Panc1 (cell line): ENCODE data around the gene CD207. TPM values are rescaled to one million over a fixed set of nuclear protein-coding genes. Genes with fewer than 3 reads are reported as not detected.
A peak's percentile ranks its signal among the peaks of the same experiment; 100 is the strongest.

ENCODE experiments used
- ATAC-seq: fragments of 200-7000 bp; cut with Tn5 transposase; 2 replicates; pipeline ENCODE4 v1.9.1; 2020; ENCODE audit warnings: mild to moderate bottlenecking, moderate library complexity
- BruUV-seq: library from RNA; stranded (reverse); fragments of 400-500 nt; replicated peaks from 2 replicates; lab custom pipeline; 2021; lab: Mats Ljungman, UMichigan
- CTCF ChIA-PET: fragments of 300-600 bp; sonication (Branson Sonifier 250); formaldehyde crosslinking; loops from one replicate; lab custom pipeline; 2022; ENCODE audit warnings: antibody characterized with exemption; lab: Charles Lee
- POLR2A ChIA-PET: fragments of 300-600 bp; sonication (Branson Sonifier 250); formaldehyde crosslinking; loops from one replicate; lab custom pipeline; 2022; ENCODE audit warnings: antibody characterized with exemption; lab: Charles Lee
- DNase-seq: peaks from one replicate; pipeline ENCODE4 v3.0.0-alpha.2; 2010; ENCODE audit warnings: low read depth, low spot score
- H3K27ac ChIP-seq: 2 replicates; pipeline ENCODE4 v1.5.1; 2011; ENCODE audit warnings: mild to moderate bottlenecking, low read length, inconsistent platforms
- H3K27me3 ChIP-seq: fragments of 200-500 bp; sonication (Bioruptor generic); 2 replicates; pipeline ENCODE4 v1.6.0; 2014; ENCODE audit warnings: low read length, inconsistent platforms; ENCODE audit not compliant: control insufficient read depth, insufficient read depth
- H3K36me3 ChIP-seq: fragments of 200-500 bp; sonication (Bioruptor generic); 2 replicates; pipeline ENCODE4 v1.5.1; 2014; ENCODE audit warnings: inconsistent platforms, mild to moderate bottlenecking, low read length, moderate library complexity; ENCODE audit not compliant: control insufficient read depth, insufficient read depth
- H3K4me1 ChIP-seq: 2 replicates; pipeline ENCODE4 v1.5.1; 2011; ENCODE audit warnings: inconsistent platforms, mild to moderate bottlenecking, low read length, moderate library complexity; ENCODE audit not compliant: control insufficient read depth, insufficient read depth
- H3K4me3 ChIP-seq, 2 experiments: 2 replicates each; pipeline ENCODE4 v1.5.1; 2011 to 2012; ENCODE audit warnings: low read depth in 2 of 2, low read length in 2 of 2, mild to moderate bottlenecking in 2 of 2, inconsistent platforms in 1 of 2, moderate library complexity in 1 of 2
- H3K9me3 ChIP-seq: fragments of 200-500 bp; sonication (Bioruptor generic); 2 replicates; pipeline ENCODE4 v1.5.1; 2014; ENCODE audit warnings: low read depth, mild to moderate bottlenecking, inconsistent platforms, low read length, moderate library complexity; ENCODE audit not compliant: control insufficient read depth, insufficient read depth
- CTCF ChIP-seq: fragments of 450-650 bp; IDR thresholded peaks from 2 replicates; pipeline ENCODE4 v1.5.1; 2017; ENCODE audit warnings: mild to moderate bottlenecking
- POLR2AphosphoS5 ChIP-seq: IDR thresholded peaks from 2 replicates; pipeline ENCODE4 v1.6.1; 2012; ENCODE audit warnings: mild to moderate bottlenecking, low read depth, low read length, moderate library complexity
- SIN3A ChIP-seq: IDR thresholded peaks from 2 replicates; pipeline ENCODE4 v1.6.1; 2012; ENCODE audit warnings: low read depth, mild to moderate bottlenecking, low read length, moderate library complexity, borderline replicate concordance; ENCODE audit not compliant: insufficient read depth
- TCF7L2 ChIP-seq: IDR thresholded peaks from 2 replicates; pipeline ENCODE4 v1.6.1; 2011; ENCODE audit warnings: mild to moderate bottlenecking, low read depth, low read length, inconsistent platforms
- in situ Hi-C: cut with HindIII; loops from 2 replicates; pipeline ENCODE4 v1.10.0; 2016; ENCODE audit warnings: low sequenced_read_pairs, low pct_unique_long_range_greater_than_20kb
- intact Hi-C: fragments of 100-400 bp; cut with micrococcal nuclease; formaldehyde crosslinking; loops from one replicate; pipeline ENCODE4 v1.10.0; 2022; ENCODE audit not compliant: unreplicated experiment
- total RNA-seq: library from RNA; stranded (reverse); gene quantifications from one replicate; pipeline ENCODE4 v1.2.1, GENCODE V29; 2021; ENCODE audit not compliant: unreplicated experiment
- TF ChIP-seq, protein P1 (sequence below), 2 experiments: IDR thresholded peaks; 2 replicates each; pipeline ENCODE4 v1.6.1; 2011 to 2012; ENCODE audit warnings: low read depth in 2 of 2, control low read depth in 1 of 2, low read length in 1 of 2, mild to moderate bottlenecking in 1 of 2, moderate library complexity in 1 of 2; ENCODE audit not compliant: insufficient read depth in 1 of 2

The CD207 gene
- total RNA-seq, 1 experiment from 2014 or later: not detected

- Histone ChIP-seq H3K27me3 (peaks cover 15% of the 10 kb centered on the region), H3K4me3 (no peak overlapping the region), H3K36me3 (no peaks in the 10 kb centered on the region), H3K9me3 (no peaks in the 10 kb centered on the region), H3K27ac (no peak overlapping the region), H3K4me1 (no peaks in the 10 kb centered on the region)
- peak; percentile 48 for DNase-seq
- TF ChIP-seq CTCF: peak; percentile 99
- no peak for TF ChIP-seq TCF7L2
- no peak for TF ChIP-seq POLR2AphosphoS5
- ChIA-PET POLR2A (no interaction called here), CTCF (interaction anchor here (1.2 to 1.4 kb wide), 2 partner anchors 85 to 86 kb away, joined by 3 to 4 read pairs; no protein-coding TSS in a partner anchor)
- intact Hi-C loops: loop anchor here (2.0 to 5.0 kb wide), 2 partner anchors 75 to 85 kb away; no protein-coding TSS in a partner anchor
- peak; percentile 93 for ATAC-seq
- no TSS peak for BruUV-seq
- in situ Hi-C loops: no loop called here
Measured at GRCh38 chr2:70861777-70862625, 26.4 kb upstream of the CD207 start.

DNA sequence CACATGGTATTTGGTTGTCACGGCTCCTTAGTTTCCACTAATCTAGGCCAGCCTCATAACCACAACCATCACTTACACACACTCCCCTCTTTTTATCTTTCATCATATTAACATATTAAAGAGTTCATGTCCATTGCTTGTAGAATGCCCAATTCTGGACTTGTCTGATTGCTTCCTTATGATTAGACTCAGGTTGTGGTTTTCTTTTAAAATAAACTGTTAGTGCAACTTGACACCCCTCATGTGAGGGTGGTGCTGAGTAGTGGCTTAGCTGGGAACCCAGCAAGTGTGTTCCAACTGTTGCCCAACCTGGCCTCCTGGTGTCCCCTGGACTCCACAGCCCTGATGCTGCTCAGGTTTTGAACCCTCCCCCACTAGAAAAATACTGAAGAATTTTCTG is 20.1 kb upstream of the CD207 start:
- Histone ChIP-seq H3K36me3 (no peaks in the 10 kb centered on the region), H3K4me1 (no peaks in the 10 kb centered on the region), H3K27ac (no peak overlapping the region), H3K4me3 (no peak overlapping the region), H3K9me3 (no peaks in the 10 kb centered on the region), H3K27me3 (peaks cover 7% of the 10 kb centered on the region)
- POLR2A ChIA-PET: no interaction called here
- no peak for ATAC-seq
- DNase-seq: no peak
- intact Hi-C loops (loop anchor here (5.0 kb wide), 1 partner anchor 198 kb away; no protein-coding TSS in a partner anchor), in situ Hi-C loops (no loop called here)
- CTCF ChIA-PET: no interaction called here
- TF ChIP-seq SIN3A (no peak), POLR2AphosphoS5 (no peak), TCF7L2 (no peak), CTCF (no peak)
- TF ChIP-seq, protein P1, sequence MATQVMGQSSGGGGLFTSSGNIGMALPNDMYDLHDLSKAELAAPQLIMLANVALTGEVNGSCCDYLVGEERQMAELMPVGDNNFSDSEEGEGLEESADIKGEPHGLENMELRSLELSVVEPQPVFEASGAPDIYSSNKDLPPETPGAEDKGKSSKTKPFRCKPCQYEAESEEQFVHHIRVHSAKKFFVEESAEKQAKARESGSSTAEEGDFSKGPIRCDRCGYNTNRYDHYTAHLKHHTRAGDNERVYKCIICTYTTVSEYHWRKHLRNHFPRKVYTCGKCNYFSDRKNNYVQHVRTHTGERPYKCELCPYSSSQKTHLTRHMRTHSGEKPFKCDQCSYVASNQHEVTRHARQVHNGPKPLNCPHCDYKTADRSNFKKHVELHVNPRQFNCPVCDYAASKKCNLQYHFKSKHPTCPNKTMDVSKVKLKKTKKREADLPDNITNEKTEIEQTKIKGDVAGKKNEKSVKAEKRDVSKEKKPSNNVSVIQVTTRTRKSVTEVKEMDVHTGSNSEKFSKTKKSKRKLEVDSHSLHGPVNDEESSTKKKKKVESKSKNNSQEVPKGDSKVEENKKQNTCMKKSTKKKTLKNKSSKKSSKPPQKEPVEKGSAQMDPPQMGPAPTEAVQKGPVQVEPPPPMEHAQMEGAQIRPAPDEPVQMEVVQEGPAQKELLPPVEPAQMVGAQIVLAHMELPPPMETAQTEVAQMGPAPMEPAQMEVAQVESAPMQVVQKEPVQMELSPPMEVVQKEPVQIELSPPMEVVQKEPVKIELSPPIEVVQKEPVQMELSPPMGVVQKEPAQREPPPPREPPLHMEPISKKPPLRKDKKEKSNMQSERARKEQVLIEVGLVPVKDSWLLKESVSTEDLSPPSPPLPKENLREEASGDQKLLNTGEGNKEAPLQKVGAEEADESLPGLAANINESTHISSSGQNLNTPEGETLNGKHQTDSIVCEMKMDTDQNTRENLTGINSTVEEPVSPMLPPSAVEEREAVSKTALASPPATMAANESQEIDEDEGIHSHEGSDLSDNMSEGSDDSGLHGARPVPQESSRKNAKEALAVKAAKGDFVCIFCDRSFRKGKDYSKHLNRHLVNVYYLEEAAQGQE (IDR thresholded peaks at IDR 0.05; ENCODE audit: insufficient read depth in 1 of 2, low read depth in 2 of 2, low read length in 1 of 2): no peak
- no TSS peak for BruUV-seq
